Uterus (tissue), 4 donors: ENCODE results near the gene EIF2S3B. TPM values are rescaled to one million over a fixed set of nuclear protein-coding genes. Genes with fewer than 3 reads are reported as not detected.

Source experiments
- DNase-seq, 2 donors: peaks; one replicate each; pipeline ENCODE4 v3.0.0-alpha.2; 2019 to 2020
- H3K27ac ChIP-seq, 2 donors: fragments of 200-600 bp; sonication (generic); 1 replicate in 1 of 2; 2 replicates in 1 of 2; pipeline ENCODE4 v1.5.1; 2016 to 2018
- H3K27me3 ChIP-seq, 2 donors: fragments of 200-600 bp; sonication (generic); one replicate each; pipeline ENCODE4 v1.5.1; 2018 to 2019; ENCODE audit warnings: control low read depth in 1 of 2
- H3K36me3 ChIP-seq, 2 donors: fragments of 200-600 bp; sonication (generic); one replicate each; pipeline ENCODE4 v1.5.1; 2019; ENCODE audit warnings: control low read depth in 1 of 2
- H3K4me1 ChIP-seq, 2 donors: fragments of 200-600 bp; sonication (generic); one replicate each; pipeline ENCODE4 v1.5.1; 2018 to 2019; ENCODE audit warnings: control low read depth in 1 of 2
- H3K4me3 ChIP-seq, 2 donors: fragments of 200-600 bp; sonication (generic); 1 replicate in 1 of 2; 2 replicates in 1 of 2; pipeline ENCODE4 v1.5.1; 2018 to 2019; ENCODE audit warnings: mild to moderate bottlenecking in 1 of 2
- H3K9me3 ChIP-seq, 2 donors: fragments of 200-600 bp; sonication (generic); one replicate each; pipeline ENCODE4 v1.5.1; 2019; ENCODE audit warnings: control low read depth in 1 of 2
- CTCF ChIP-seq, 4 experiments: fragments of 200-600 bp in 2 of 4; fragments of 450-650 bp in 2 of 4; sonication (generic) in 2 of 4; IDR thresholded peaks; one replicate each; pipeline ENCODE4 v1.5.1; 2016 to 2019; ENCODE audit warnings: antibody characterized with exemption in 4 of 4, mild to moderate bottlenecking in 2 of 4, moderate library complexity in 1 of 4
- POLR2A ChIP-seq, 2 donors: fragments of 450-650 bp; IDR thresholded peaks; one replicate each; pipeline ENCODE4 v1.6.1; 2016; ENCODE audit warnings: antibody characterized with exemption in 2 of 2, mild to moderate bottlenecking in 1 of 2, moderate library complexity in 1 of 2
- intact Hi-C: fragments of 100-400 bp; cut with DNase I; formaldehyde crosslinking; loops from one replicate; pipeline ENCODE4 v1.15.1; 2023; ENCODE audit warnings: low total_unique reads
- total RNA-seq, 4 donors: library from RNA; depleted of rRNA in 3 of 4; stranded (reverse); fragments of >200 nt in 3 of 4; gene quantifications; one replicate each; pipeline versions ENCODE4 v1.1.0 to v1.2.4, GENCODE V29; 2014 to 2023
- donor health status: DM: yes; HTN: yes; CAD: no.

Gene EIF2S3B
- total RNA-seq, 4 donors from 2014 or later = 0.29 to 1.6 (median 0.80) TPM

- H3K4me1 ChIP-seq = no peaks in the 10 kb centered on the region
- TF ChIP-seq POLR2A (IDR thresholded peaks at IDR 0.05) = no peak
- TF ChIP-seq CTCF (IDR thresholded peaks at IDR 0.05) = no peak
- no peak overlapping the region for H3K4me3 ChIP-seq
- H3K27ac ChIP-seq = no peak overlapping the region
- H3K27me3 ChIP-seq = peaks cover 0 to 5% of the 10 kb centered on the region in 2 donors
- no peak for DNase-seq
- H3K36me3 ChIP-seq = no peaks in the 10 kb centered on the region
- intact Hi-C loops = no loop called here
- H3K9me3 ChIP-seq = no peaks in the 10 kb centered on the region
These were observed 32.0 kb downstream of the EIF2S3B start for GRCh38 chr12:10537721-10538120.

GRCh38 chr12:10540776-10541205 lies 35.1 kb downstream of the EIF2S3B start:
- H3K4me3 ChIP-seq = no peak overlapping the region
- H3K27ac ChIP-seq = no peak overlapping the region
- no peak for TF ChIP-seq CTCF (IDR thresholded peaks at IDR 0.05)
- TF ChIP-seq POLR2A (IDR thresholded peaks at IDR 0.05) = no peak
- no peaks in the 10 kb centered on the region for H3K36me3 ChIP-seq
- intact Hi-C loops = no loop called here
- H3K9me3 ChIP-seq = no peaks in the 10 kb centered on the region
- H3K27me3 ChIP-seq = no peaks in the 10 kb centered on the region
- DNase-seq = no peak
- no peaks in the 10 kb centered on the region for H3K4me1 ChIP-seq

- Histone ChIP-seq H3K9me3 (no peaks in the 10 kb centered on the region), H3K27ac (no peak overlapping the region), H3K36me3 (no peaks in the 10 kb centered on the region), H3K4me3 (no peak overlapping the region), H3K27me3 (no peaks in the 10 kb centered on the region), H3K4me1 (no peaks in the 10 kb centered on the region)
- intact Hi-C loops = no loop called here
- DNase-seq = no peak
- TF ChIP-seq CTCF (IDR thresholded peaks at IDR 0.05) (no peak), POLR2A (IDR thresholded peaks at IDR 0.05) (no peak)
These were observed 37.8 kb downstream of the EIF2S3B start for GRCh38 chr12:10543499-10543898.

- Histone ChIP-seq H3K27me3 (peaks cover 0 to 5% of the 10 kb centered on the region in 2 donors), H3K4me1 (no peaks in the 10 kb centered on the region), H3K36me3 (no peaks in the 10 kb centered on the region), H3K27ac (no peak overlapping the region), H3K9me3 (no peaks in the 10 kb centered on the region), H3K4me3 (no peak overlapping the region)
- intact Hi-C loops = loop anchor here (5.0 kb wide), 1 partner anchor 219 kb away; no protein-coding TSS in a partner anchor
- no peak for TF ChIP-seq POLR2A (IDR thresholded peaks at IDR 0.05)
- no peak for TF ChIP-seq CTCF (IDR thresholded peaks at IDR 0.05)
- DNase-seq = no peak
These were observed 45.7 kb downstream of the EIF2S3B start for GRCh38 chr12:10551375-10551774.

GRCh38 chr12:10553148-10553547 lies 47.5 kb downstream of the EIF2S3B start:
- H3K27me3 ChIP-seq = peaks cover 0 to 6% of the 10 kb centered on the region in 2 donors
- no peak for DNase-seq
- no peaks in the 10 kb centered on the region for H3K36me3 ChIP-seq
- TF ChIP-seq POLR2A (IDR thresholded peaks at IDR 0.05) (no peak), CTCF (IDR thresholded peaks at IDR 0.05) (no peak)
- H3K9me3 ChIP-seq = no peaks in the 10 kb centered on the region
- H3K27ac ChIP-seq = no peak overlapping the region
- intact Hi-C loops = loop anchor here (5.0 kb wide), 1 partner anchor 221 kb away; no protein-coding TSS in a partner anchor
- no peak overlapping the region for H3K4me3 ChIP-seq
- no peaks in the 10 kb centered on the region for H3K4me1 ChIP-seq
